HG03196 (cell line): ENCODE results near the gene RDH12.
"Not testable (repeated sequence)": the region's sequence is repeated elsewhere in the genome, so short reads cannot be mapped to it uniquely, and the experiment has no call there.

Experiments
- ATAC-seq: cut with Tn5 transposase; IDR thresholded peaks from one replicate; pipeline ENCODE4 v1.9.1; 2021; ENCODE audit not compliant: unreplicated experiment

Gene RDH12

DNA sequence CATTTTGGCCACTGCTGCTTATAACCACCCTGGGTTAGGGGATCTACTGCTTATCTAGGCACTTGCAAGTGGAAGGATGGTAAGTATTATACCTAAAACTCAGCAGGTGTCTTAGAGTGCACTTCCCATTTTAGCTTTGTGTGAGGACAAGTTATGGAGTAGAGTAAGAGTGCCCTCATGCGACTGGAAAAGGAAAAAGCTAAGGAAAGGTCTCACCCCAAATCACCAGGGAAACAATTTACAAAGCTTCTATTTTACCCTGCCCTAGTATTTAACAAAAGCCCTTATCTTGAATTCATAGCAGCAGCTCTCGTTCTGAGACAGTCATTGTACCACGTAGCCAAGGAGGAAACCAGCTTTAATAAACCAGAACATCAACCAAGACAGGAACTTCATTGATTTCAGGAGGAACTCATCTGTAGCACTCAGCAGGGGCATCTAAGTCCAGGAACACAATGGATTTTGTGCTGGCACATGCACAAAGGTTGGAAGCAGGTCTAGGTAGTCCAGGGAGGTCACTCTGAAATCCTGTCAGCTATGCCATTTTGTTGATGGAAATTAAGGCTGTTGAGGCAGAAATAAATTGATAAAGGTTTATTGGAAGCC is 2.9 kb downstream of the RDH12 start:
- ATAC-seq, result no peak

DNA sequence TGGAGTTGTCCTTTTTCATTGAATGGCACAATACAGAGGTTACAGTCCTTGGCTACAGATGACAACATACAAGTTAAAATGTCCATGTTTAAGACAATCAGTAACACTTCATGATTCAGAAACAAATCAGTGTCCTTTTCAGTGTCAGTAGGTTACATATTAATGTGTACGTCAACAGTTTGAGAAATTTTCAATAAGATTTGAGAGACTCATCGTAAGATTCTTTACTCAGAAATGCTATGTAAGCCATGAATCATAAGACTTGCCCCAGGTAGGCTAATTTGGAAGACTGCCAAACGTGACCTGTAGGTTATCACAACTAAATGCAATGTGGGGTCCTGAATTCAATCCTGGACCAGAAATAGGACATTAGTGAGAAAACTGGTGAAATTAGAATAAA is 3.5 kb downstream of the RDH12 start:
- no peak for ATAC-seq

DNA sequence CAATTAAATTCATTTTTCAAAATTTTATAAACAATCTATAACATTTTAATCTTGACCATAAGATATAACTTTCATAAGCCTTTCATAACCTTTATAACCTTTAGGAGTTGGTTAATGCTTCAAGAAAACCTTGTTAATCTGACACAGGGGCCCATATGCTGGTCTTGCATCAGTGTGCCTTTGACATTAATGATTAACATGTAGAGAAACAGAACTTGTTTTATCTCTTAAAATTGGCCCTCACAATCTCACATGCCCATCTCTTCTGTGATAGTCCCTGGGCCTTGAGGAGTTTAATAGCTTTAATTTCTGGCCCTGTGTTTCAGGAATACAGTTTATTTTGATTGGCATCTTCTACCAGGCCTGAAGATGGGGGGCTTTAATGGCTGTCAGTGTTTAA is 7.7 kb downstream of the RDH12 start:
- not testable (repeated sequence) for ATAC-seq

DNA sequence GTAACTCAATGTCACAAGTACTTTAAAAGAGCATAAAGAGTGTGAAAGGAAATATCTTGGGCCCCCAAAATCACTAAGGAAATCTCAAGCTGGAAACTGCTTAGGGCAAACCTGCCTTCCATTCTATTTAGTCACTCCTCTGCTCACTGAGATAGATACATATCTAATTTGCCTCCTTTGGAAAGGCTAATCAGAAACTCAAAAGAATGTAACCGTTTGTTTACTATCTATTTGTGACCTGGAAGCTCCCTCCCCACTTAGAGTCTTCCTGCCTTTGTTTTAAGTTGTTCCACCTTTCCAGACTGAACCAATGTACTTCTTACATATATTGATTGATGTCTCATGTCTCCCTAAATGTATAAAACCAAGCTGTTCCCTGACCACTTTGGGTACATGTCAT is 8.1 kb downstream of the RDH12 start:
- not testable (repeated sequence) for ATAC-seq

DNA sequence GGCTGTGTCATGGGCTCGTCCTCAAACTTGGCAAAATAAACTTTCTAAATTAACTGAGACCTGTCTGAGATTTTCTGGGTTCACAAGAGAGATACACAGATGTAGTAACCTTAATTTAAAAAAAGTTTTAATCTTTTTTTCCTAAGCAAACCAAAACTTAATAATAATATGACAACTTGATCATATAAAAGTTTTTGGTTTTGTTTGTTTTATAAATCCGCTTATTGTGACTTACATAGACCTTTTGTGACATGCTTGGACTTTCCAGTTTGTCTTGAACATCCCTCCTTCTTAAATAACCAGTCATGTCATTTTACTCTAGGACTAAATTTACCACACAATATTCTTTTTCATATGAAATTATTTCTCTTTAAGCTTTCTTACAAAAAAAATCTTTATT is 8.5 kb downstream of the RDH12 start:
- no peak for ATAC-seq

DNA sequence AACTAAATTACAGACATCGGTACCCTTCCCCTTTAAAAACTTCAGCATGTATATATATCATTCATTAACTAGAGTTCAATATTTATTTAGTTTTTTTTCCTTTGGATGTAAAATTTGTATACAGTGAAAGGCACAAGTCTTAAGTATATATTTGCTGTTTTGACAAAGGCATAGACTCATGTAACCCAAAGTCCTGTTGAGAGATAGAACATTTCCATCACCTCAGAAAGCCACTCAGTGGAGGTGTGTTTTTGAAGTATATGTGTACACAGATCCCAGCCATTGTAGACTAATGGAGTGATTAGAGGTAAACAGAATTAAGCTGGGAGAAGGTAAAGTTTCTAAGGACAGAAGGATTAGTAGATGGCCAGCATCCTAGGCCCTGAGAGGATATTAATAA is 15.4 kb downstream of the RDH12 start:
- ATAC-seq, result no peak

DNA sequence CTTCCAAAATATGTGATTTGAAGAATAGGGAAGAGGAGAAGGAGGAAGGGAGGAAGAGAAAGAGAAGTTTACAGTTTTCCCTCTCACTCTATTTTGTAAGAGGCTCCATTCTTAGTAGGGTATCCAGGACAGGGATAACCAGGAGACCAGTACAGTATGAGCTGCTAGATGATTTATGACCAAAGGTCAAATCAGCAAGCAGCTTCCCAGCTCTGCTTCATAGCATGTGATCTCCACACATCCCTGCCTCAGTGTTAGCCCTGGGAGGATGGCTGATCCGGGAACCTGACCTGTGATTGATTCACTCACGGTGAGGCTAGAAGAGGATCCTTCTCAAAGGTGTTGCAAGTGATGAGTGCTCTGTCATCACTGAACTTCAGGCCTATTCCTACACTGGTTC is 16.6 kb downstream of the RDH12 start:
- no peak for ATAC-seq

DNA sequence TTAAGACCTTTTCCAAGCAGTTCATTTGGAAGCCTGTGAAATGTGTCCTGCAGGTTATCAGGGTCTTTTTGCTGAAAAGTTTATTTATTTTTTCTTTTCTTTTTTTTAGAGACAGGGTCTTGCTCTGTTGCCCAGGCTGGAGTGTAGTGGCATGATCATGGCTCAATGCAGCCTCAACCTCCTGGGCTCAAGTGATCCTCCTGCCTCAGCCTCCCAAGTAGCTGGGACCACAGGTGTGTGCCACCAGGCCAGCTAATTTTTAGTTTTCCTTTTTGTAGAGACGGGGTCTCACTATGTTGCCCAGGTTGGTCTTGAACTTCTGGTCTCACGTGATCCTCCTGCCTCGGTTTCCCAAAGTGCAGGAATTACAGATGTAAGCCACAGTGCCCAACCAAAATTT is 17.7 kb downstream of the RDH12 start:
- ATAC-seq, result not testable (repeated sequence)

DNA sequence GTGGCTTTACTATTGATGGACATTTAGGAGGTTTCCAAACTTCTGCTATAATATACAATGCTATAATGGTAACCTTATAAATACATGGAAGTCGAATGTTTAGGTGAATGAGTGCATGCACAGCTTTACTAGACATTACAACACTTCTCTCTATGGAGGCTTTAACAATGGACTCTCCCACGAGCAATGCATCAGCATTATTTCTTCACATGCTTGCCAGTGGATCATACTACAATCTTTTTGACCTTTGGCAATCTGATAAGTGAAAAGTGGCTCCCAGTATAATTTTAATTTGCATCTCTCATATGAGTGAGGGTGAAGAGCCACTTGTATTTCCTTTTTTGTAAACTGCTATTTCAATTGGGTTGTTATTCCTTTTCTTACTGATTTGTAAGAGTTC is 18.2 kb downstream of the RDH12 start:
- no peak for ATAC-seq

DNA sequence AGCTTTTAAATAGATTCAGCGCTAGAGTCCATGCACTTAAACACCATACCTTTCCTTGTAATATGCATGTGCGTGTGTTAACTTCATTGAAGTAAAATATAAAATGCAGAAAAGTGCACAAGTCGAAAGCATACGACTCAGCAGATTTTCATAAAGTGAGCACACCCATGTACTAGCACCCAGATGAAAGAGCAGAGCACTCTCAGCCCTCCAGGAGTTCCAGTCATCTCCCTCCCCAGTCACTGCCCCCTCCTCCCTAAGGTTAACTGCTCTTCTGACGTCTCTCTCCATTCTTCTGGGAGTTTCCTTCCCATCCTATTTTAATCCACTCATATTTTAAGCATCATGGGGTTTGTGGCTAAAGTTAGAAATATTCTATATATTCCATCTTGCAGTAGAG is 20.2 kb downstream of the RDH12 start:
- no peak for ATAC-seq

DNA sequence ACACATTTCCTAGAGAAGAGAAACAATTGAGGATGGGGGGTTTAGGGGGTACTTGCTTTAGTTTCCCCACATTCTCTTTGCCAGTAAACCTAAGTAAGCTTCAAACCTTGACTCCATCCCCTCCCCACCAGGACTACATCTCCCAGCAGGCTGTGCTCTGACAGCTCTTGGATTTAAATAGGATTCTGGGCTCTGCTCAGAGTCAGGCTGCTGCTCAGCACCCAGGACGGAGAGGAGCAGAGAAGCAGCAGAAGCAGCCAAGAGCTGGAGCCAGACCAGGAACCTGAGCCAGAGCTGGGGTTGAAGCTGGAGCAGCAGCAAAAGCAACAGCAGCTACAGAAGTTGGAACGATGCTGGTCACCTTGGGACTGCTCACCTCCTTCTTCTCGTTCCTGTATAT is 20.6 kb downstream of the RDH12 start:
- no peak for ATAC-seq

DNA sequence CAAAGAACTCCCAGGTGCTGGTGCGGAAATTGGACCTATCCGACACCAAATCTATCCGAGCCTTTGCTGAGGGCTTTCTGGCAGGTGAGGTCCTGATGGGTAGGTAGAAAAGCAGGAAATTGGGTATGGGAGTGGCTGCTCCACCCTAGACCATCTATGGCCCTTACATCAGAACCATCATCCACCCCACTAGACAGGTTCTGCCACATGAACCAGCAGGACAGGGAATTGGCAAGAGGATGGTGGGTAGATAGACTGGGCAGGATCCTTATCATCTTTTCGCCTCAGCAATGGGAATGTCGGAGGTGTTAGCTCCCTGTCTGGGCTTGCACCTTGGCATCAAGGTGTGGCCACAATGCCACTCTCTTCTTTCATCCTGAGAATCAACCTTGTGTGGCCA is 23.5 kb downstream of the RDH12 start:
- no peak for ATAC-seq

DNA sequence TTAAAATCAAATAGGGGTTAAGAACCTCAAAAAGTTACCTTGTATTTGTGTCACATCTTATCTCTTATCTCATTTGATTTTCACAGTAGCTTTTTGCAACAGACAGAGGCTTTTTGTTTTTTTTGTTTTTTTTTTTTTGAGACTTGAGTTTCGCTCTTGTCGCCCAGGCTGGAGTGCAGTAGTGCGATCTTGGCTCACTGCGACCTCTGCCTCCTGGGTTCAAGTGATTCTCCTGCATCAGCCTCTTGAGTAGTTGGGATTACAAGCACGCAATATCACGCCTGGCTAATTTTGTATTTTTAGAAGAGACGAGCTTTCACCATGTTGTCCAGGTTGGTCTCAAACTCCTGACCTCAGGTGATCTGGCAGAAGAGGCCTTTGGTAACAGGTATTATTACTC is 25.7 kb downstream of the RDH12 start:
- ATAC-seq, result no peak

DNA sequence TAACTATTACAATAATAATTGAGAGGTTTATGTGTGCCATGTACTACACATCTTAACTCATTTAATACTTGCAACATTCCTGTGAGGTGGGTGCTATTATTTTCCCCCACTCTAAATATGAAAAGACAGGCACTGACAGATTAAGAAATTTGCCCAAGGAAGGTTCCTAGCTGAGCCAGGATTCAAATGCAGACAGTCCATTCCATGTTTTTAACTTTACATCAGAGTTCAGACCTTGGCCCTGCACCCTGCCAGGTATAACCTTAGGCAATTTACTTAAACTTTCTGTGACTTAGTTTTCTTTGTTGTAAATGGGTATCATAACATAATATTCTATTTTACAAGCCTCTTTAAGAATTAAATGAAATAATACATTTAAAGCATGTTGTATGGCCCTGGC is 26.6 kb downstream of the RDH12 start:
- ATAC-seq, result no peak

DNA sequence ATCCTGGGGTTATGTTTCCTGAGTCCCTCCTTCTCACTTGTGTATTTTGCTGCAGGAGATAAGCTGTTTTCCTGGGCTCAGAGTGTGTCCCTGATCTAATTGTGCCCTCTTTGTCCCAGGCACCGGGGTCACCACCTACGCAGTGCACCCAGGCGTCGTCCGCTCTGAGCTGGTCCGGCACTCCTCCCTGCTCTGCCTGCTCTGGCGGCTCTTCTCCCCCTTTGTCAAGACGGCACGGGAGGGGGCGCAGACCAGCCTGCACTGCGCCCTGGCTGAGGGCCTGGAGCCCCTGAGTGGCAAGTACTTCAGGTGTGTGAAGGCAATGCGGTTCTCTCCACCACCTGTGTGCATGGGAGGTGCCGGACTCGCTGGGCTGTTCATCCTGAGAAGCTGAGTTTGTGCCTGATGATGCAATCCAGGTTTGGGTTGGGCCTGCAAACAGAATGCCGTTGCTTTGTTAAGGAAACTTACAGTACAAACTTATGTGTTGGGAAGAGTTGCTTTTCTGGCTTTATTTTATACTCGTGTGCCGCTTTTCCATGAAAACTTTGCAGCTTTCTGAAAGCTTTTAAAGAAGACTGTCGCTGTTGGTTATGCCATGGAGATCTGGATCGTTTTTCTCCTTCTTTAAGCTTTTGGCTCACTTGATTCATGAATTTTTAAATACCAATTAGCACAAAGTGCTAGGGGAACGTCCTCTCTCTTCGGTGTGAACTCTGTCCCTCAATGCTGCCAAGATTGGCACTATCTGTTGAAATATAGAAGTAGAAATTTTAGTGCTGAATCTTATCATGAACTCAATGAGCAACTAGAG is 27.6 kb downstream of the RDH12 start:
- no peak for ATAC-seq

DNA sequence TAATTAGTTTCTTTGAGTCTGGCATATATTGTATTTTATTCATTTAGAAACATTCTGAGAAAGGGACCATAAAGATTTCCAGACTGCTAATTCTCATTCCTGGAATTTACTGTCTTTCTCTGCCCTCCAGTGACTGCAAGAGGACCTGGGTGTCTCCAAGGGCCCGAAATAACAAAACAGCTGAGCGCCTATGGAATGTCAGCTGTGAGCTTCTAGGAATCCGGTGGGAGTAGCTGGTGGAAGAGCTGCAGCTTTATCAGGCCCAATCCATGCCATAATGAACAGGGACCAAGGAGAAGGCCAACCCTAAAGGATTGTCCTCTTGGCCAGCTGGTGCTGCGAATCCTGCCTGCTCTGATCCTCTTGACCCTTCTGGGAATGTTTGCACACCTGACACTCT is 31.9 kb downstream of the RDH12 start:
- no peak for ATAC-seq

DNA sequence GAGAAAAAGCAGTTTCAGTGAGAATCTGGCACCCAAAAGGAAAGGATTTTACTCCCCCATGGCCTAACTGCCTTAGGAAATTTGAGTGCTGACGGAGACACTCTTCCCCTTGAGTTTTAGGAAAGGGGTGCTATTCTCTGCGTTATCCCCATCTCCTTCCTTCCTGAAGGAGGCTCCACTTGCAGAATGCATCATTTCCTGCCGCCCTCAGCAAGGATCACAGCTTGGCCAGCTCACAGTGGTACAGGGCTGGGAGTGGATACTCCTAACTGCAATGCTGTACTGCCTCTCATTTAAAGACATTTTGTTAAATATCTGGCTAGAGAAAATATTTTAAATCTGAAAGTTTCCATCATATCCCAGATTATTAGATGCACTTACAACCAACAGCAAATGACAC is 33.0 kb downstream of the RDH12 start:
- ATAC-seq, result no peak

DNA sequence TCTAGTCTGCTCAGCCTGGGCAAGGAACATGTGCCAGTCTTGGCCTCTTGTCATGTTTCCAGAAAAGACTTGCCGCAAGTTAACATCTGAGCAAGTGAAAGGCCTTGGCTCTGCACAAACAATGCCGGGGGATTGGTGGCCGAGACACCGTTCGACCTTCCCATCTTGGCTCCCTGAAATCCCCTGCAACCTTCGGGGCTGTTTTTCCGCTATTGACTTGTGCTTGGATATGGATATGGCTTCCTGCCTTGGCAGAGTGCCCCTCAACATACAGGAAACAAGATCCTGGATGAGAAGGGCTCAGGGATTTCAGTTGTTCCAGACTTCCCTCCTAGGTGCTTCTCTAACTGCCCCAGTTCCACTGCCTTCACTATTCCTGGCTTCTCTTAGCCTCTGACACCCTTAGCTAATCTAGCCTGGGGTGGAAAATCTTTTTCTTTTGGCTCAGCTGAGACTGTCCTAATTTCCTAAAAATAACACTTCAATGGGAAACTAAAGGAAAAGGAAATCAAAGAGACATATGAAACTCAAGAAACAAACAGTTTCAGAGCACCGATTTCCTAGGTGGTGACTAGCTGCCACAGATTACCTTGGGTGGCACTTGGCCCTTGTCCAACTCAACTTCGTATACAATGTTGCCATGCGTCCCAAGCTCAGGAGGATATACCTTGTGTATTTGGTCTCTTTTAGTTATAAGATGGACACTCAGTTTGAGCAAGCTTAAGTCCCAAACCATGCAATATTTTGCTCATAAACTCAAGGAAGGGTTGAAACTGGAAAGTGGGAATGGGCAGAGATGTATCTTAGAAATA is 33.9 kb downstream of the RDH12 start:
- ATAC-seq, result no peak

DNA sequence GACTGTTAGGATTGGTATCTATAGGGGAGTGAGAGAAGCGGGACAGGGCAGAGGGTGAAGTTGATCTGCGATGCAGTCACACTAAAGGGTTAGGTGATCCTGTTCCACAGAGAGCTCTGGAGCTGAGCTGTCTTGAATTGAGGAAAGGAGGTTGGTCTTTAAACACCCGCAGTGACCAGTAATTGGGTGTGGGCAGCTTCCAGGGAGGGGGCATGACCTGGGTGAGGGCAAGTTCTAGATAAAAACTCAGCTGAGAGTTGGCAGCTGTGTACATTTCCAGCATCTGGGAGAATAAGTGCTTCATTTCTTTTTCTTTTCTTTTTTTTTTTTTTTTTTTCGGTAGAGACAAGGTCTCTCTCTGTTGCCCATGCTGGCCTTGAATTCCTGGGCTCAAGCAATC is 35.1 kb downstream of the RDH12 start:
- no peak for ATAC-seq

DNA sequence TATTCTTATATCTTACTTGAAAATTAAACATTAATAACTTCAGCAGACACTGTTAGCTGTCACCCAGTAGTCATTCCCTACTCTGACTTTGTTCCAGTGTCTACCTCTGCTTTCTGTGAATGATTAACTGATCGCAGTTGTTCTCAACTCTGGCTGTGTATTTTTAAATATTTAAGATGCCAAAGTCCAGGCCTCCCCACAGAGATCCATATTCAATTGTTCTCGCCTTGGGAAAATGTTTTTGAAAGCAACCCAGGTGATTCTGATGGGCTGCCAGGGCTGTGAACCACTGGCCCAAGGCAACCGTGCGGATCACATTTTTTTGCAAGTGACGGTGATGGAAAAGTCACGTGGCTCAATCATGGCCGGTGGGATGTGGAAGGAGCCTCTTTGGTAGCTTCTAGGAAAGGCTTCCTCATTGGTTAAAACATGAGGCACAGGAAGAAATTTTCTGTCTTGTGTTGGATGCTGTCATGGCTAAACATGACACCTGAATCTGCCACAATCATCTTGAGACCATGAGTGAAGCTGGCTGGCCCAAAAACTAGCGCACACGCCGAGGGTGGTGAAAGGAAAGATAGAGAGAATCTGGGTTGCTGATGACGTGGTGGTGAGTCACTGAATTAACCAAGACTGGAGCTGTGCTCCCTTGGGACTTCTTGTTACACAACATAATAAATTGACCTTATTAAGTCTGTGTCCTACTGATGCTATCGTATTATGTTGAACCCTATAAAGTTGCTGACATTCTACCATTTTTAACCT is 37.2 kb downstream of the RDH12 start:
- ATAC-seq, result no peak

DNA sequence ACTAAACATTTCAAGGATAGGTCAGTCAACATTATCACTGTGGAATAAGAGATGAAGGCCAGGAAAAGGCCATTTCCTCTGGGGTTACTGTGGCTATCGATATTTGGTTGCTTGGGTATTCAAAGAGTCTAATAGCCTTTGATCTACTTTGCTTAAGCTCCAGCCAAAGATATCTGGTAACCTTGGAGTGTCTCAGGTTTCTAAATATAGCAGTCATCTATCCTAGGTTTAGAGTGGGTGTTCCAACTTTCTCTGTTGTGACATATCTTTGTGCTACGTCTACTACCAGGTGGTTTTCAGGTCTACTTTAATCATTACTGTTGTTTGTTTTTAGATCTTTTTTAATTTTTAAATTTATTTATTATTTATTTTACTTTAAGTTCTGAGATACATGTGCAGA is 42.4 kb downstream of the RDH12 start:
- ATAC-seq, result no peak
